Peyer's patch (tissue), 4 donors: ENCODE measurements around the gene VAV3.

Source experiments
- POLR2A ChIP-seq, 2 donors: fragments of 450-650 bp; IDR thresholded peaks; one replicate each; pipeline ENCODE4 v1.5.1; 2017; ENCODE audit warnings: antibody characterized with exemption in 2 of 2, mild to moderate bottlenecking in 2 of 2, moderate library complexity in 2 of 2
- TF ChIP-seq, protein P1 (sequence below), 6 experiments: fragments of 450-650 bp in 4 of 6; fragments of 200-600 bp in 2 of 6; sonication (generic) in 1 of 6; IDR thresholded peaks; one replicate each; pipeline ENCODE4 v1.5.1; 2017 to 2019; ENCODE audit warnings: antibody characterized with exemption in 6 of 6, mild to moderate bottlenecking in 3 of 6, moderate library complexity in 1 of 6

DNA sequence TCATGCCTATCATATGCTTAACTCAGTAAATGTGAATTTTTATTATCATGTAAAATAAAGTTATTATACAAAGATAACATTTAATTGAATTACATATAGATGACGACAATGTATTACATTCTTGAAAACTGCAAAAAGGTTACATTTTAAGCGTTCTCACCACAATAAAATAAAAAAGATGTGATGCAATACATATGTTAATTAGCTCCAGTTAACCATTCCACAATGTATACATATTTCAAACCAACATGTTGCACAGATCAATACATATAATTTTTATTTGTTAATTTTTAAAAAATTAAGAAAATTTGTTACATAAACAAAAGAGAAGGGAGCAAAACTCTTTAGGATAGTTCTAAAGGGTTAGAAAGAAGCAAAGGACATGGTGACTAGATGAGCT is 183.7 kb downstream of the VAV3 start:
- TF ChIP-seq, protein P1, sequence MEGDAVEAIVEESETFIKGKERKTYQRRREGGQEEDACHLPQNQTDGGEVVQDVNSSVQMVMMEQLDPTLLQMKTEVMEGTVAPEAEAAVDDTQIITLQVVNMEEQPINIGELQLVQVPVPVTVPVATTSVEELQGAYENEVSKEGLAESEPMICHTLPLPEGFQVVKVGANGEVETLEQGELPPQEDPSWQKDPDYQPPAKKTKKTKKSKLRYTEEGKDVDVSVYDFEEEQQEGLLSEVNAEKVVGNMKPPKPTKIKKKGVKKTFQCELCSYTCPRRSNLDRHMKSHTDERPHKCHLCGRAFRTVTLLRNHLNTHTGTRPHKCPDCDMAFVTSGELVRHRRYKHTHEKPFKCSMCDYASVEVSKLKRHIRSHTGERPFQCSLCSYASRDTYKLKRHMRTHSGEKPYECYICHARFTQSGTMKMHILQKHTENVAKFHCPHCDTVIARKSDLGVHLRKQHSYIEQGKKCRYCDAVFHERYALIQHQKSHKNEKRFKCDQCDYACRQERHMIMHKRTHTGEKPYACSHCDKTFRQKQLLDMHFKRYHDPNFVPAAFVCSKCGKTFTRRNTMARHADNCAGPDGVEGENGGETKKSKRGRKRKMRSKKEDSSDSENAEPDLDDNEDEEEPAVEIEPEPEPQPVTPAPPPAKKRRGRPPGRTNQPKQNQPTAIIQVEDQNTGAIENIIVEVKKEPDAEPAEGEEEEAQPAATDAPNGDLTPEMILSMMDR (IDR thresholded peaks at IDR 0.05): no peak
- no peak for TF ChIP-seq POLR2A (IDR thresholded peaks at IDR 0.05)
